GM12878 (cell line): ENCODE results near the gene CAMK2D.

Source experiments
- EED ChIP-seq: sonication (generic); IDR thresholded peaks from 2 replicates; pipeline ENCODE4 v1.6.1; 2016; ENCODE audit warnings: antibody characterized with exemption, low read depth
- EP300 ChIP-seq, 2 experiments: fragments of 150-350 bp in 1 of 2; IDR thresholded peaks; 2 replicates each; pipeline ENCODE4 v1.6.1; 2011 to 2012; ENCODE audit warnings: low read depth in 2 of 2, low read length in 2 of 2, borderline replicate concordance in 1 of 2, improper control_type of control experiment in 1 of 2, inconsistent platforms in 1 of 2; ENCODE audit not compliant: control insufficient read depth in 1 of 2
- POLR2A ChIP-seq: IDR thresholded peaks from 2 replicates; pipeline ENCODE4 v1.6.1; 2011; ENCODE audit warnings: low read depth, mild to moderate bottlenecking, low read length
- RBBP5 ChIP-seq: fragments of 200-600 bp; sonication (generic); conservative IDR thresholded peaks from 2 replicates; pipeline ENCODE4 v1.6.1; 2016
- SMARCA5 ChIP-seq: fragments of 450-650 bp; IDR thresholded peaks from 2 replicates; pipeline ENCODE4 v1.6.1; 2017; ENCODE audit warnings: mild to moderate bottlenecking
- ZNF274 ChIP-seq: IDR thresholded peaks from one replicate; pipeline ENCODE4 v1.8.0; 2011; ENCODE audit not compliant: insufficient read length, insufficient read depth

GRCh38 chr4:113500424-113500823 lies 261.1 kb downstream of the CAMK2D start:
- no peak for TF ChIP-seq EED
- no peak for TF ChIP-seq SMARCA5
- no peak for TF ChIP-seq RBBP5
- TF ChIP-seq POLR2A = no peak
- no peak for TF ChIP-seq ZNF274
- TF ChIP-seq EP300 (IDR thresholded peaks at IDR 0.05; ENCODE audit: borderline replicate concordance in 1 of 2, control insufficient read depth in 1 of 2, low read depth in 2 of 2, low read length in 2 of 2) = no peak
